ENCODE measurements around the gene DPH1.

Gene DPH1

GRCh38 chr17:2054512-2055291 lies 24.7 kb downstream of the DPH1 start, which contains the start of gene HIC1:
HIC1 (plus strand) TSS chr17:2055103; CDS start chr17:2056691, 1,588 bp downstream.
- H3K27ac ChIP-seq (ENCODE audit: low read length): no peak within 1 kb of the TSS
- peak within 1 kb of the TSS; percentile 50; the same call in 1 of the 2 replicates for H3K4me3 ChIP-seq (ENCODE audit: low read length)
- H3K36me3 ChIP-seq (ENCODE audit: insufficient read depth, low read depth, low read length): no peaks in the 10 kb centered on the region
- H3K9me3 ChIP-seq (ENCODE audit: insufficient read depth, low read depth, low read length): no peaks in the 10 kb centered on the region
- no peak within 1 kb of the TSS for H3K9ac ChIP-seq (ENCODE audit: low read depth, low read length)
- no peaks in the 10 kb centered on the region; the same call in 1 of the 2 replicates for H3K4me1 ChIP-seq (ENCODE audit: insufficient read depth, low read length)
- peaks cover 87% of the 10 kb centered on the region for H3K27me3 ChIP-seq (ENCODE audit: insufficient read depth, low read length)

- H3K27me3 ChIP-seq (ENCODE audit: insufficient read depth, low read length): peaks cover 90% of the 10 kb centered on the region
- no peaks in the 10 kb centered on the region; the same call in 1 of the 2 replicates for H3K4me1 ChIP-seq (ENCODE audit: insufficient read depth, low read length)
- H3K36me3 ChIP-seq (ENCODE audit: insufficient read depth, low read depth, low read length): no peaks in the 10 kb centered on the region
- H3K4me3 ChIP-seq (ENCODE audit: low read length): peak overlapping the region; percentile 50; the same call in 1 of the 2 replicates
- H3K9ac ChIP-seq (ENCODE audit: low read depth, low read length): no peak overlapping the region
- H3K9me3 ChIP-seq (ENCODE audit: insufficient read depth, low read depth, low read length): no peaks in the 10 kb centered on the region
- H3K27ac ChIP-seq (ENCODE audit: low read length): no peak overlapping the region
Observed at GRCh38 chr17:2055292-2056205, 25.6 kb downstream of the DPH1 start.

- Histone ChIP-seq H3K27ac (ENCODE audit: low read length) (no peak overlapping the region), H3K4me3 (ENCODE audit: low read length) (no peak overlapping the region), H3K9ac (ENCODE audit: low read depth, low read length) (no peak overlapping the region), H3K27me3 (ENCODE audit: insufficient read depth, low read length) (peaks cover 84% of the 10 kb centered on the region), H3K36me3 (ENCODE audit: insufficient read depth, low read depth, low read length) (no peaks in the 10 kb centered on the region), H3K9me3 (ENCODE audit: insufficient read depth, low read depth, low read length) (no peaks in the 10 kb centered on the region), H3K4me1 (ENCODE audit: insufficient read depth, low read length) (no peaks in the 10 kb centered on the region; the same call in 1 of the 2 replicates)
Observed at GRCh38 chr17:2056206-2057174, 26.5 kb downstream of the DPH1 start.

- H3K27ac ChIP-seq (ENCODE audit: low read length): no peak overlapping the region
- H3K27me3 ChIP-seq (ENCODE audit: insufficient read depth, low read length): peaks cover 77% of the 10 kb centered on the region
- H3K4me1 ChIP-seq (ENCODE audit: insufficient read depth, low read length): peaks cover 1% of the 10 kb centered on the region; the same call in 1 of the 2 replicates
- no peak overlapping the region for H3K4me3 ChIP-seq (ENCODE audit: low read length)
- no peaks in the 10 kb centered on the region for H3K9me3 ChIP-seq (ENCODE audit: insufficient read depth, low read depth, low read length)
- H3K9ac ChIP-seq (ENCODE audit: low read depth, low read length): no peak overlapping the region
- H3K36me3 ChIP-seq (ENCODE audit: insufficient read depth, low read depth, low read length): no peaks in the 10 kb centered on the region
Observed at GRCh38 chr17:2057175-2057759, 27.3 kb downstream of the DPH1 start.

GRCh38 chr17:2057760-2058585 lies 28.0 kb downstream of the DPH1 start:
- H3K27ac ChIP-seq (ENCODE audit: low read length): no peak overlapping the region
- no peak overlapping the region for H3K9ac ChIP-seq (ENCODE audit: low read depth, low read length)
- peaks cover 8% of the 10 kb centered on the region; the same call in 1 of the 2 replicates for H3K4me1 ChIP-seq (ENCODE audit: insufficient read depth, low read length)
- H3K36me3 ChIP-seq (ENCODE audit: insufficient read depth, low read depth, low read length): 0 out of 2 replicates have a peak, but pooled peaks cover under 1% of the 10 kb centered on the region
- H3K4me3 ChIP-seq (ENCODE audit: low read length): no peak overlapping the region
- peaks cover 72% of the 10 kb centered on the region for H3K27me3 ChIP-seq (ENCODE audit: insufficient read depth, low read length)
- no peaks in the 10 kb centered on the region for H3K9me3 ChIP-seq (ENCODE audit: insufficient read depth, low read depth, low read length)

- 0 out of 2 replicates have a peak, but pooled peaks cover 9% of the 10 kb centered on the region for H3K36me3 ChIP-seq (ENCODE audit: insufficient read depth, low read depth, low read length)
- H3K9me3 ChIP-seq (ENCODE audit: insufficient read depth, low read depth, low read length): no peaks in the 10 kb centered on the region
- no peak overlapping the region for H3K27ac ChIP-seq (ENCODE audit: low read length)
- H3K27me3 ChIP-seq (ENCODE audit: insufficient read depth, low read length): peaks cover 63% of the 10 kb centered on the region
- peak overlapping the region; percentile 30; the same call in 1 of the 2 replicates for H3K4me3 ChIP-seq (ENCODE audit: low read length)
- H3K9ac ChIP-seq (ENCODE audit: low read depth, low read length): no peak overlapping the region
- H3K4me1 ChIP-seq (ENCODE audit: insufficient read depth, low read length): peaks cover 13% of the 10 kb centered on the region; the same call in 1 of the 2 replicates
Observed at GRCh38 chr17:2058586-2059546, 28.9 kb downstream of the DPH1 start.

- H3K27ac ChIP-seq (ENCODE audit: low read length): no peak overlapping the region
- H3K27me3 ChIP-seq (ENCODE audit: insufficient read depth, low read length): peaks cover 54% of the 10 kb centered on the region
- H3K9ac ChIP-seq (ENCODE audit: low read depth, low read length): no peak overlapping the region
- H3K4me1 ChIP-seq (ENCODE audit: insufficient read depth, low read length): peaks cover 13% of the 10 kb centered on the region; the same call in 1 of the 2 replicates
- H3K9me3 ChIP-seq (ENCODE audit: insufficient read depth, low read depth, low read length): no peaks in the 10 kb centered on the region
- peak overlapping the region; percentile 30; the same call in 1 of the 2 replicates for H3K4me3 ChIP-seq (ENCODE audit: low read length)
- H3K36me3 ChIP-seq (ENCODE audit: insufficient read depth, low read depth, low read length): peaks cover 10% of the 10 kb centered on the region; the same call in 1 of the 2 replicates
Observed at GRCh38 chr17:2059547-2060384, 29.8 kb downstream of the DPH1 start.

- Histone ChIP-seq H3K9me3 (ENCODE audit: insufficient read depth, low read depth, low read length) (no peaks in the 10 kb centered on the region), H3K4me3 (ENCODE audit: low read length) (no peak overlapping the region), H3K4me1 (ENCODE audit: insufficient read depth, low read length) (peaks cover 13% of the 10 kb centered on the region; the same call in 1 of the 2 replicates), H3K27me3 (ENCODE audit: insufficient read depth, low read length) (peaks cover 49% of the 10 kb centered on the region), H3K36me3 (ENCODE audit: insufficient read depth, low read depth, low read length) (peaks cover 10% of the 10 kb centered on the region; the same call in 1 of the 2 replicates), H3K9ac (ENCODE audit: low read depth, low read length) (no peak overlapping the region), H3K27ac (ENCODE audit: low read length) (no peak overlapping the region)
Observed at GRCh38 chr17:2060385-2060658, 30.4 kb downstream of the DPH1 start.
